HG03139 (cell line): ENCODE results near the gene ETHE1.

Source experiments
- ATAC-seq: cut with Tn5 transposase; IDR thresholded peaks from one replicate; pipeline ENCODE4 v1.9.1; 2021; ENCODE audit not compliant: unreplicated experiment

Gene ETHE1

DNA sequence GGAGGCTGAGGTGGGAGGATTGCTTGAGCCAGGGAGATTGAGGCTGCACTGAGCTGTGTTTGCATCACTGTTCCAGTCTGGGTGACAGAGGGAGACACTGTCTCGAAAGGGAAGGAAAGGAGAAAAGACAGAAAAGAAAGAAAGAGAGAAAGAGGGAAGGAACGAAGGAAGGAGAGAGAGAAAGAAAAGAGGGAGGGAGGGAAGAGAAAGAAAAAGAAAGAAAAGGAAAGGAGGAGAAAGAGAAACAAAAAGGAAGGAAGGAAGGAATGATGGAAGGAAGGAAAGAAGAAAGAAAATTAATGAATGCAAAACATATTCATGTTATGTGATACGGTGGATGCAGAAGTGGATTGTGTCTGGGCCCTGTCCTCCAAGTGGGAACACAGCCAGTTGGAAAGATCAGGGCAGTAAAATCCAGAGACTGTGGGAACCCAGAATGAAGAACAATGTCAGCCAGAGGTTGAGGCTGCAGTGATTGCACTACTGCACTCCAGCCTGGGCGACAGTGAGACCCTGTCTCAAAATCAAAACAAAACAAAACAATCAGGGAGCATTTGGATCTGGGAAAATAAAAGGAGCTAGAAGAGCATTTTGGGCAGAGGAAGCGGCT is 28.7 kb downstream of the ETHE1 start:
- ATAC-seq: no peak

DNA sequence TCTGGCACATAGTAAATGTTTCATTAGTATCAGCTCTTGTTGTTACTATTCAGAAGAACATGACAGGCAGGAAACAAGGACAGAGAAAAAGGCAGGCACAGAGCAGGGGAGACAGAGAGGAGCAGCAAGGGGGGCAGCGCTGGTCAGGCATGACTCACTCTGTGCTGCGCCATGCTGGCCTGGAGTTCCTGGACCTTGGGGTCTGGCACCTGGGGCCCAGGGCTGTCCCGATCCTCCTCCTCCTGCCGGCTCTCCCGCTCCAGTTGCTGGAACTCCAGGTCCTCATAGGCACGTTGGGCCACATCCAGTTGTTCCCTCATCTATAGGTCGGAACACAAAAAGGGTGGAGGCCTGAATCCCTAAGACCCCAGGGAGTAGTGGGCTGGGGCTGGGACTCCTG is 30.0 kb downstream of the ETHE1 start:
- ATAC-seq: no peak

DNA sequence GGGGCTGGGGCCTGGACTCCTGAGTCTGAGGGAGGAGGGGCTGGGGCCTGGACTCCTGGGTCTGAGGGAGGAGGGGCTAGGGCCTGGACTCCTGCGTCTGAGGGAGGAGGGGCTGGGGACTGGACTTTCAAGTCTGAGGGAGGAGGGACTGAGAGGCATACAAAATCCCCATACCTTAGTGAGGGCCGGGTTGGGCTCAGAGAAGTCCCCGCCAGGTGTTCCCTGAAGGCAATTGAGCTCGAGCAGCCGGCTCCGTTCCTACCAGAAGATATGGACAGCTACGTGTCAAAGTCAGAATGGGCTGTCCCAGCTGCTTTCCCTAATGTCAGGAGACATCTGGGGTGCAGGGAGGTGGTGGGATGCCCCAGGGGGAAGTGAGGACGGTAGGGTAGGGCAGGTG is 31.9 kb downstream of the ETHE1 start:
- ATAC-seq: no peak

DNA sequence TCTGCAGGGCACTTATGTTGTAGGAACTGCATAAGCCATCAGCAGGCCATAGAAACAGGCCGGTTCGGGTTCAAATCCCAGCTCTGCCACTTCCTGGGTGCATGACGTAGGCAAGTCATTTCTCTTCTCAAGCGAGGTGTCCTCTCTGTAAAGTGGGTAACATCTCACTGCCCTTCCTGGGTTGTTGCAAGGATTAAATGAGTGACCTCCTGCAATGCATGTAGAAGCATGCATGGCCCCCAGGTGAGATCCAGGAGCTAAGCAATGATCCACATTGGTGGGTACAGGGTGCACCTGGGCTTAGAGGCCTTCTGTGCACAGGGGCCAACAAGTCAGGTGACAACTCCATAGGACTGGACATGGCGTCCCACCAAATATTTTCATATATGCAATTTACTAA is 36.2 kb downstream of the ETHE1 start:
- ATAC-seq: no peak

DNA sequence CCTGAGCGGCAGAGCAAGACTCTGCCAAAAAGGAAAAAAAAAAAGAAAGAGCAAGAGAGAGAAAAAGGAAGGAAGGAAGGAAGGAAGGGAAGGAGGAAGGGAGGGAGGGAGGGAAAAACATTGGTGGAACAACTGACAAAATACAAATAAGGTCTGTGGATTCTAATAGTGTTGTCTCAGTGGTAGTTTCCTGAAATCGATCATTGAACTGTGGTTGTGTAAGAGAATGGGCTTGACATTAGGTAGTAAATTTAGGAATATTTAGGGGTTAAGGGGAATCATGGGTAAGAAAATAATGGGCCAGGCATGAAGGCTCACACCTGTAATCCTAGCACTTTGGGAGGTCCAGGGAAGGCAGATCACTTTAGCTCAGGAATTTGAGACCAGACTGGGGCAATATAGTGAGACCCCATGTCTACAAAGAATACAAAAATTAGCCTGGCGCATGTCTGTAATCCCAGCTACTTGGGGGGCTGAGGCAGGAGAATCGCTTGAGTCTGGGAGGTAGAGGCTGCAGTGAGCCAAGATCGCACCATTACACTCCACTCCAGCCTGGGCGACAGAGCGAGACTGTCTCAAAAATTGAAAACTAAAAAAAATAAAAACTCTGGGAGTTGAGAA is 36.9 kb downstream of the ETHE1 start:
- no peak for ATAC-seq

DNA sequence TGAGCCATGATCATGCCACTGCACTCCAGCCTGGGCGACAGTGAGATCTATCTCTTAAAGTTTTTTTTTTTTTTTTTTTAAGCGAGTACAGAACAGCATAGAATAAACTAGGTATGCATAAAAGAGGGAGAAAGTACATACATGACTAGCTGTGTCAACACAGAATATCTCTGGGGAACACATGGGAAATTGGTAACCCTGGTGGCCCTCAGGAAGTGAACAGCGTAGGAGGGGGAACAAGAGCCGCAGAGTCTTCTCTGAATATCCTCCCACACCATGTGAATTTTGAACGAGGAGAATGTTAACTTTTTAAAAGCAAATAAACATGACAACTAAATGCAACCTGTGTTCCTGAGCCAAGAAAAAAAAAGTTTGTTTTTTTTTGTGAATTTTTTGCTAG is 37.7 kb downstream of the ETHE1 start:
- no peak for ATAC-seq

DNA sequence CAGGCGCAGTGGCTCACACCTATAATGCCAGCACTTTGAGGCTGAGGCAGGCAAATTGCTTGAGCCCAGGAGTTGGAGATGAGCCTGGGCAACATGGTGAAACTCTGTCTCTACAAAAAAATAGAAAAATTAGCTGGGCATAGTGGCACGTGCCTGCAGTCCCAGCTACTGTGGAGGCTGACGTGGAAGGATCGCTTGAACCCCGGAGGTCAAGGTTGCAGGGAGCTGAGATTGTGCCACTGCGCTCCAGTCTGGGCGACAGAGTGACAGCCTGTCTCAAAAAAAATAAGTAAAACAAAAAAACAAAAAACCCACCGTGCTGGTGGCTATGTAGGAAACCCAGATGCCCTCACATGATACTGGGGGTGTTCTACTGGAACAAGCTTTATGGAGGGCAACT is 38.8 kb downstream of the ETHE1 start:
- ATAC-seq: no peak

DNA sequence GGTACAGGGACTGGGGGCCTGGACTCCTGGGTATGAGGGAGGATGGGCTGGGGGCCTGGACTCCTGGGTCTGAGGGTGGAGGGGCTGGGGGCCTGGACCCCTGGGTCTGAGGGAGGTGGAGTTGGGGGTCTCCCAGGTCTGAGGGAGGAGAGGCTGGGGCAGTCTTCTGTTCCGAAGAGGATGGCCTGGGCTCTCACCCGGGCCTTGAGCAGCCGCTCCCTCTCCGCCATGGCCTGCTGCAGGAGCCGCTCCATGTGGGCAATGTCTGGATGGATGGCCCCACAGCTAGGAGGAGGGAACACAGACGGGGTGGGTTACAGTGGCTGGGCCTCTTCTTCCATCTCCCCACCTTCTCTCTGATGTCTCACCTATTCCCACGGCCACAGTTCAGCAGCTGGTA is 40.6 kb downstream of the ETHE1 start:
- no peak for ATAC-seq

DNA sequence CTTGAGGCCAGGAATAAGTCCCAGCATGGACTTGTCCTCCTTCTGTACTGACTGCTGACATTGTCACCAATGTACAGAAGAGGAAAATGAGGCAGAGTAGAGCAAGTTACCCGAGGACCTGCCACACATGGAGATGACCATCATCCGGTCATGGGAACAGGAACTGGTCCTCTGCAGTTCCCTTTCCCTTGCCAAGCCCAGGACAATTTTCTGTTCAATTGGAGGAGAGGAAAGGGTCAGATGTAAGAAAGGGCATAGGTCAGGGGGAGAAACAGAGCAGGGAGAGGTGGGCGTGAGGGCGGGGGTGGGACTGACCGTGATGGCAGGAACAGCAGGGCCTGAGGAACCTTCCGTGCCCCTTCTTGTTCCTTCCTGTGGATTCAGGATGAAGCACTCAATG is 41.0 kb downstream of the ETHE1 start:
- no peak for ATAC-seq

DNA sequence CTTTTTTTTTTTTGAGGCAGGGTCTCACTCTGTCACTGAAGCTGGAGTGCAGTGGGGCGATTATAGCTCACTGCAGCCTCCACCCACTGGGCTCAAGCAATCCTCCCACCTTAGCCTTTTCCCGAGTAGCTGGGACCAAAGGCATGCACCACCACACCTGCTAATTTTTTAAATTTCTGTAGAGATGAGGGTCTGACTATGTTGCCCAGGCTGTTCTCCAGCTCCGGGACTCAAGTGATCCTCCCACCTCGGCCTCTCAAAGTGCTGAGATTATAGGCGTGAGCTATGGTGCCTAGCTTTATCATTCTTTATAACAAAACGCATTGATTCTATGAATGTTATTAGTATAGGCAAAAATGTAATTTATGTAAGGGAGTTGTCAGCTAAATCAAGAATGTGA is 43.7 kb downstream of the ETHE1 start:
- ATAC-seq: no peak

DNA sequence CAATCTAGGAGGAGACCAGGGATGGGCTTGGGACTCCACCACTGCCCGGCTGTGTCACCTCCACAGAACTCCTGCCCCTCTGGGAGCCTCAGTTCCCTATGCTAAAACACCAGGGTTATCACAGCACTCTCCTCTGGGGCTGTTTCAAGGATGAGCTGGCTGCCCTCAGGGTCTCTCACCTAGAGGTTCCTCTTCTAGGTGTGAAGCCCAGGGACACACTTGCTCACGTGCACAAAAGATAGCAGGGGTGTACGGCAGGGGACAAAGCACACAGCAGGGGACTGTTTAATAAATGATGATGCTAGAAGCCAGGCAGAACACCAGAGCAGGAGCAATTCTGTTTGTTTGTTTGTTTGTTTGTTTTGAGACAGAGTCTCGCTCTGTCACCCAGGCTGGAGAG is 44.8 kb downstream of the ETHE1 start:
- no peak for ATAC-seq

DNA sequence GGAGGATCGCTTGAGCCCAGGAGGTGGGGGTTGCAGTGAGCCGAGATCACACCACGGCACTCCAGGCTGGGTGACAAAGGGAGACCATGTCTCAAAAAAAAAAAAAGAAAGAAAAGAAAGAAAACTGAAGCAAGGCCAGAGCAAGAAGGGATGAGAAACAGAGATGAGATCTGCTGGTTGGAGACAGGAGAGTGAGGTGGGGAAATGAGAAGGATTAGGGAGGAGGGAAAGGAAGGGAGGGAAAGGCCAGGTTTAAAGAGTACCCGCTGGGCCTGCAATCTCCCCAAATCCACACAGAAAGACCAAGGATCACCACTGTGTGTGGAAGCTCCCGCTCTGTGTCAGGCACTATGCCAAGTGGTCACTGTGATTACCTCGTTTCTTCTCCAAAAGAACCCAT is 45.3 kb downstream of the ETHE1 start:
- ATAC-seq: no peak

DNA sequence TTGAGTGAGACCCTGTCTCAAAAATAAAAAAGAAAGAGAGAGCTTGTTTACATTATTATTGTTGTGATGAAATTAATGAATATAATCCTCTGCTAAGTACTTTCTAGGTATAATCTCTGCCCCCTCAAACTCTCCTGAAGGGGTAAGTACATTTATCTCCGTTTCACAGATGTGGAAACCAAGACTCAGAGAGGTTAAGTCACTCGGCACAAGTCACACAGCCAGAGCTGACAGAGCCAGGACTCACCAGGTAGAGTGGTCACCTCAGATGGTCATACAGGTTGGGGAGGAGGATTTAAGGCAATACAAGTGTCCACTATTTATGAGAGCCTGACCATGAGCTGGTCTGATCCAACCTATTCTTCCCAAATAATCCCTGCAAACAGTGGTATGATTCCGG is 46.4 kb downstream of the ETHE1 start:
- ATAC-seq: no peak

DNA sequence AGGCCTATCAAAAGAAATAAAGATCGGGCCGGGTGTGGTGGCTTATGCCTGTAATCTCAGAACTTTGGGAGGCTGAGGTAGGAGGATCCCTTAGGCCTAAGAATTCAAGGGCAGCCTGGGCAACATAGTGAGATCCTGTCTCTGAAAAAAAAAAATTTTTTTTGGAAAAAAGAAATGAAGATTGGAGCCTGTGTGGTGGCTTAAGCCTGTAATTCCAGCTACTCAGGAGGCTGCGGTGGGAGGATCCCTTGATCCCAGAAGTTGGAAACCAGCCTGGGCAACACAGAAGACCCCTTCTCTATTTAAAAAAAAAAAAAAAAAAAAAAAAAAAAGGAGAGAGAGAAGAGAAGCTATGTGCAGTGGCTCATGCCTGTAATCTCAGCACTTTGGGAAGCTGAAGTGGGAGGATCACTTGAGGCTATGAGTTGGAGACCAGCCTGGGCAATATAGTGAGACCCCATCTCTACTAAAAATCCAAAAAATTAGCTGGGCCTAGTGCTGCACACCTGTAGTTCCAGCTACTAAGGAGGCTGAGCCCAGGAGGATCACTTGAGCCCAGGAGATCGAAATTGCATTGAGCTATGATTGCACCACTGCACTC is 46.9 kb downstream of the ETHE1 start:
- ATAC-seq: no peak

DNA sequence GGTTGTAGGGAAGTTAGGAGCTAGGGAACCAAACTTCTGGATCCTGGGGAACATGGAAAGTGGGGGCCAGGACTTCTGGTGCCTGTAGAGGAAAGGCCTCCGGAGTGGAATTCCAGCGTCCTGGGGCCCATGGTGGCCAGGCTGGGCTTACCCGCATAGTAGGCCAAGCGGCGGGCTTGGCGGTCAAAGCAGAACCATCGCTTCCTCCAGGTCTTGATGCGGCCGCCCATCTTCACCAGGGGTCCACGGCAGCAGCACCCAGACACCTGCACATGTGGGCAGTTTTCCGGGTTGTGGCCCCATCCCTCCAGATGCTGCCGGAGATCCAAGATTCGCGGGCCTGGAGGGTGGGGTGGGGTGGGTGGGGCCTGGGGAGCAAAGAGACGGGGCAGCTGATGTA is 47.8 kb downstream of the ETHE1 start:
- ATAC-seq: no peak

DNA sequence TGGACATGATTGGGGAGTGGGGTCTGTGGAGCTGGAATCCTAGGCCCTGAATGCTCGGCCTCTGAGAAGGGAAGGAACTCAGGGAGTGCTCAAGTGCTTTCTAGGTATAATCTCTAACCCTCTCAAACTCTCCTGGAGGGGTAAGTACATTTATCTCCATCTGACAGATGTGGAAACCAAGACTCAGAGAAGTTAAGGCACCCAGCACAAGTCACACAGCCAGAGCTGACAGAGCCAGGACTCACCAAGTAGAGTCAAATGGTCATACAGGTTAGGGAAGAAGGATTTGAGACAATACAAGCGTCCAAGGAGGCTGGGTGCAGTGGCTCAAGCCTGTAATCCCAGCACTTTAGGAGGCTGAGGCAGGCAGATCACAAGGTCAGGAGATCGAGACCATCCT is 48.7 kb downstream of the ETHE1 start:
- ATAC-seq: no peak

DNA sequence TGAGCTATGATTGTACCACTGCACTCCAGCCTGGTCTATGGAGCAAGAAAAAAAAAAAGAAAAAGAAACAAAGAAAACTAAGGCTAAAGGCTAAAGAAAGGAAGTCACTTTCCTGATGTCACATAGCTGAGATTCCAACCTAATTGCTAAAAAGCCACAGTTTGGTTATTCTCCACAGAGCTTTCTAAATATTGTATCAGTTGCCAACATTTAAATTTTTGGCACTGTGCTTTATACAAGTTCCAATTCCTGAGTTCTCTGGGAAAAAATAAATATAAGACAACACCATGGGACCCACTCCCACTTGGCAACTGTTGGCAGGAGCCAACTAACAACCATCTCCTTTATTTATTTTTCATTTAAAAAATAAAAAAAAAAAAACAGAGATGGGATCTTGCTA is 50.4 kb downstream of the ETHE1 start:
- ATAC-seq: no peak

DNA sequence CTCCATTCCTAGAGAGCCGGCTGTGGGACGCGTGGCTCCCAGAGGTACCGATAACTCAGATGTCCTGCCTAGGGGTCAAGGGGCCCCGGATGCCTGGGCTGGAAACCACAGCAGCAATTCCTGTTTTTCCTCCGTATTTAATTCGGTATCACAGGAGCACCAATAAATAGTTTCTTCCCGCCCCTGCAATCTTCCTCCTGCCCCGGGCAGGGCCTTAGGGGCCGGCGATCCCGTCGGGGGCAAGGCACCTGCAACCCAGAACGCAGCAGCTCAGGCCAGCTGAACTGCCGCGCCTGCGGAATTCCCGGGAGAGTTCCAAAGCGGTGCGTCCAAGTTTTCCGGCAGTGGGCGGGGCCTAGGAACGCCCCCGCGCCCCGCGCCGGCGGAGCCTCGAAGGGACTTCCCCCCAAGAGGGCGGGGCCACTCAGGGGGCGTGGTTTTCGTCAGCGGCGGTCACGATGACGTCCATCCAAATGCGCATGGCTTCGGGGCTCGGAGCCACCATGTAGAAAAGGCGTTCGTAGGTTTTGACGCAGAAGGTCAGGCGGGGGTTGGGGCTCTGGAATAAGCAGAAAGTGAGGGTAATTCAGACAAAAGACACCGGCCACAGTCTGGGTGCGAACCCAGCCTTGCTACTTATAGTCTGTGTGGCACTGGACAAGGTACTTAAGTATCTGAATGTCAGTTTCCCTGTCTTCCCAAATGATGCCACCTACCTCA is 51.9 kb downstream of the ETHE1 start:
- ATAC-seq: peak; percentile 70

DNA sequence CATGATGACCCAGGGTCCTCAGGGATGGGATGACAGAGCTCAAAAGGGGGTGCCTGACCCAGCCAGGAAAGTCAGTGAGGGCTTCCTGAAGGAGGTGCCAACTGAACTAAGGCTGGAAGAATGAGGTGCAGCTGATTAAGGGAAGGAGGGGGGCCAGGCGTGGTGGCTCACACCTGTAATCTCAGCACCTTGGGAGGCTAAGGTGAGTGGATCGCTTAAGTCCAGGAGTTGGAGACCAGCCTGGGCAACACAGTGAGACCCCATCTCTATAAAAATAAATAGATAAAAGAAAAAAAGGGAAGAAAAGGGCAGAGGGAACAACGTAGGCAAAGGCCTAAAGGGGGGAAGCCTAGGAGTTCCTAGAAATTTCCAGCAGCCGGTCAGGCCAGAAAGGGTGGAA is 52.5 kb downstream of the ETHE1 start:
- no peak for ATAC-seq

DNA sequence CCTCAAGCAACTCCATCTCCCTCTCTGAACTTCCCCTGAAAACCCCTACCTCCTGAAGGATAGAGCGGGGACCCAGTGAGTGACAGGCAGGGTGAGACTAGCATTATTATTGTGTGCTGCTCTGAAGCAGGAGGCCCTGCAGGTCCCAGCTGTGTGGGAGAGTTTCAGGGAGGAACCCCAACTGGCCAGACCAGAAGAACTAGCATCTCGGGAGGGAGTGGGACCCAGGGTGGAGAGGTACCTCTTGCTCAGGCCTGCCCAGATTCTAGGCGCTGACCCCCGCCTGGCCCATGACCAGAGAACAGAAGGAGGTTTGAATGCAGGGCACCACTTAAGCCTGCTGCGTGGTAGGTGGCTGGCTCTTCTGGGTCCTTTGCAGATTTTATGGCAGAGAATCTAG is 55.9 kb downstream of the ETHE1 start:
- no peak for ATAC-seq

DNA sequence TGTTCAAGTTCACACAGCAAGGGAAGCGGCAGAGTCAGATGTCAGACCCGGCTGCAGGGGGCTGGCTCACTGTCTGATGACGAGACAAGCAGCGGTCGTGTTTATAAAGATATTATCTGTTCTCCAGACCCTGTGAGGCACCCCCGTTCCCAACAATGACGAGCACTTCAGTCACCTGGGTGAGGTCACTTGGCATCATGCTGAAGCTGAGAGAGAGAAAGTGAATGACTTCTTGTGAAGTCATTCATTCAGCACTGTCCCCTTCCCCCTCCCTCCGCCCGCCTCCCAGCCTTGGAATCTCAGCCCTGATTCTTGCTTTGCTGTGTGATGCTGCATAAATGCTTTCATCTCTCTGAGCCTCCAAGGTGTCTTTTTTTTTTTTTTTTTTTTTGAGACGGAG is 56.7 kb downstream of the ETHE1 start:
- ATAC-seq: no peak

DNA sequence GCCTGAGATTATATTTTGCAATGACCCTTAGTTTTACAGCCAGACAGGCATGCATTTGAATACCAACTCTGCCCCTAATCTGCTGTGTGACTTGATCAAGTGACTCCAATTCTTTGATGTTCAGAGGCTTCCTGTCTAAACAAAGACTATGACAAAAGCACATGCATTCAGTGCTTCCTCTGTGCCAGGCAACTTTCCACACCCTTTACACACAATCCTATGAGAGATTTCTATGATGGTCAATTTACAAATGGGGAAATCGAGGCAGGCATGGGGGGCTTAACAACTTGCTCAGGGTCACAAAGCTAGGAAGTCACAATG is 57.9 kb downstream of the ETHE1 start:
- no peak for ATAC-seq
